SW480 (cell line): ENCODE measurements around the gene FAM163B.

Experiments used
- DNase-seq: peaks from one replicate; pipeline ENCODE4 v3.0.0-alpha.2; 2016; ENCODE audit warnings: low spot score

Gene FAM163B

DNA sequence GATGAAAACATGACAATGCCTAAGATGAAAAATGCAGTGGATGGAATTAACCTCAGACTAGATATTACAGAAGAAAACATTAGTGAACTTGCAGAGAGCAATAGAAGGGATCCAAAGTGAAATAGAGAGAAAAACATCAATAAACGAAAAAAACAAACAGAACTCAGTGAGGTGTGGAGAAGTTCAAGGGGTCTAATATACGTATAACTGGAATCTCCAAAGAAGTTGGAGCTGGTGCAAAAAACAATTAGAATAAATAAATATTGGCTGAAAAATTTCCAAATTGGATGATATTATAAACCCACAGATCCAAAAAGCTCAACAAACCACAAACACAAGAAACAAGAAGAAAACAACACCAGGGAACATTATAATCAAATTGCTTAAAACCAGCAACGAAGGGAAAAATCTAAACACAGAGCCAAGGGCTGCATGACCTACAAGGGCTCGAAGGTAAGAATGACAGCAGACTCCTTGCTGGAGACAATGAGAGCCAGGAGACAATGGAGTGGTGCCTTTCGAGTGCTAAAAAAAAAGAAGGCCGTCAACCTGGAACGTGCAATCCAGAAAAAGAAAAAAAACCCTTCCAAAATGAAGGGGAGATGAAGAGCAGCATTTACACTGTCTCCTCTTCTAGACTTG, 11.8 kb downstream of the FAM163B start:
- DNase-seq, result peak; percentile 50

DNA sequence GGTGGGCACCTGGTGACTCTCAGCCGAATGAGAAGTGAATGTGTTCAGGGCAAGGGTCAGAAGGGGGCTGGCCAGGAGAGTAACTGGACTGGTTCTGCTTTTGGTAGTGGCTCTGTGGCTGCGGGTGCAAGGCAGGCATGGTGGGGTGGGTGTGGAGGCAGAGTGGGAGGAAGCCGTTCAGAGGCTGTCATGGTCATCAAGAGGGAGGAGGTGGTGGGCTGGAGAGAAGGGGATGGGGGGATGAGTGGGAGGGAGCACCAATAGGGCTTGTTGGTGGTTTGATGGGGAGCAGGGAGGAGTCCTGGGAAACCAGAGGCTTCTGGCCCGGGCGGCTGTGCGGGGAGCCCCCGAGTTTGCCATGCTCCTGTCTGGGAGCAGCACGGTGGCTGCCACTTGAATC, 13.3 kb downstream of the FAM163B start:
- no peak for DNase-seq

DNA sequence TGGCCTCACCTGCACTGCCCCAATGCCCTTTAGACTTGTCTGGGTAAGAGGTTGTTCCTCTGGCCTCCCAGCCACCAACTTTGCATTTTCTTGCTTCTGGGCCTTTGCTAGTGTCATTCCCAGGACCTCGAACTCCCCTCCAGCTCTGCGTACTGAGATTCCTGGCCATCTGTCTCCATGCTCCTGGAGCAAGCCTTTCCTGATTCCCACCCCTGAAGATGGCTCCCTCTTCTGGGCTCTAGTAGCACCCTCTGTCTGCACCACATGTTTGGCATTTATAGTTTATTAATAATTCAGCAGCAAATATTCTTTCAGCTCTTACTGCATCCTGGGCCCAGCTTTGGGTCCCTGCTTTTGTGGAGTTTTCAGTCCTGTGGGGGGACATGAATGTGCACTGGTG, 14.9 kb downstream of the FAM163B start:
- no peak for DNase-seq

DNA sequence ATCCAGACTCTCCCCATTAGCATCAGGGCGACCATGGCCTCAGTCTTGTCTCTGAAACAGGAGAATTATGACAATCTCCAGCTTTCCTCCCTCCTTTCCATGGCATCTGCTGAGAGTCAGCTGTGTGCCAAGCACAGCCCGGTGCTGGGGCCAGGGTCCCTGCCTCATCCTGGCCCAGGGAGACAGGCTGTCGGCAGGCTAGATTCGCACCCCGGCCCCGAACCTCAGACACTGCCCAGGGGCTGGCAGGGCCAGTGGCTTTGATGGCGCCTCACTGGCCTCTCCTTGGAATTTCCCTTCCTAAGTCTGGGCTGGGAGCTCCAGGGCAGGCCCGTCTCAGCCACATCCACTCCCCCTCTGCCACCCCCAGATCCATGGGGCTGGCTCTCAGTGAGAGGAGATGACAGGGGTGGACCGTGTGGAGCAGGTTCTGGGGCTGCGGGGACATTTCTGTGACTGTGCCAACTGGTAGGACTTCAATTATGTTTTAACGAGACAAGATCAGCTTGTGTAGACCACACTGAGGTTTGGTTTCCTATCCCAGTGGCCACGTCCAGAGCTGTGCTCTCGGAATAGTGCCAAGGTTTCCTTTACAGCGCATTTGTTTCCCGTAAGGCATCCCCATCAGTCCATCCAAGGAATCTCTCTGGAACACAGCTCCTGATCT, 15.5 kb downstream of the FAM163B start:
- DNase-seq, result no peak

DNA sequence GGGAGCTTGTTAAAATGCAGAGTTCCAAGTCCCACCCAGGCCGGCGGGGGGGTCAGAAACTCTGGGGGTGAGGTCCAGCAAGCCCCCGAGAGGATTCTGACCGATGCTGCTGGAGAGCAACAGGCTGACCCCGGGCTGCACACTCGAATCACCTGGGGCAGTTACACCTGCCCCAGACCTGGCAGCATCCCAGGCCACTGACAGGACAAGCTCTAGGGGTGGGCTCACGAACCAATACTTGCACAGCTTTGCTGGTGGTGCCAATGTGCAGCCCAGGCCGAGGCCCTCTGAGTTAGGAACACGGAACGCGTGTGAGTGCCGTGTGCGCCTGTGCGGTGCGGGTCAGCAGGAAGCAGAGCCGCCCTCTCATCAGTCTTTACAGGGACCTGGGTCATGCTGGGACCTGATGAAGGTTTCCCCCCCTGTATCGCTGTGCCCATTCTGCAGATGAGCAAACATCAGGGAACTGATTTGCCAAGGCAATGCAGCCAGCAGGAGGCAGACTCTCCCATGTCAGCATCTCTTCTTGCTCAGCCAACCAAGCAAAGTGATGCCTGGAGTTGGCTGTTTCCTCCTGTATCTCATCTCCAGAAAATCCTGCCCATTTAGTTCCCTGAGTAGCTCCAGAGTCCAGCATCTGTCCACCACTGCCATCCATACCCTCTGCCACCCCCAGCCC, 16.3 kb downstream of the FAM163B start:
- DNase-seq, result no peak

DNA sequence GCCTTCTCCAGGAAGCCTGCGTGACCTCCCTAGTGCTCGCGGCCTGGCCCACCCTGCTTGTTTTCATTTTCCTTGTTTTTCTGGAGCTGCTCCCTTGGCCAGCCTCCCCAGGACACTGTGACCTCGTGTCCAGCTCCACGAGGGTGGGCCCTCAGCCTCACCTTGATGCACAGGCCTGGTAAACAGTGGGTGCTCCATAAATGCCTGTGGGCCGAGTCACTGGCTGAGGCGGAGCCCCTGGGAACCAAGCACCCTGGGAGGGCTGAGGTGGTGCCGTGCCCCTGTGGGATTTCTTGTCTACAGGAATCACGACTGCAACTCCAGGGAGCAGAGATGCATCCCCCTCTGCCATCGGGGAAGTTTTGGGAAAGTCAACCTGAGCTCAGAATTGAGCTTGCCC, 17.2 kb downstream of the FAM163B start:
- DNase-seq, result peak; percentile 36

DNA sequence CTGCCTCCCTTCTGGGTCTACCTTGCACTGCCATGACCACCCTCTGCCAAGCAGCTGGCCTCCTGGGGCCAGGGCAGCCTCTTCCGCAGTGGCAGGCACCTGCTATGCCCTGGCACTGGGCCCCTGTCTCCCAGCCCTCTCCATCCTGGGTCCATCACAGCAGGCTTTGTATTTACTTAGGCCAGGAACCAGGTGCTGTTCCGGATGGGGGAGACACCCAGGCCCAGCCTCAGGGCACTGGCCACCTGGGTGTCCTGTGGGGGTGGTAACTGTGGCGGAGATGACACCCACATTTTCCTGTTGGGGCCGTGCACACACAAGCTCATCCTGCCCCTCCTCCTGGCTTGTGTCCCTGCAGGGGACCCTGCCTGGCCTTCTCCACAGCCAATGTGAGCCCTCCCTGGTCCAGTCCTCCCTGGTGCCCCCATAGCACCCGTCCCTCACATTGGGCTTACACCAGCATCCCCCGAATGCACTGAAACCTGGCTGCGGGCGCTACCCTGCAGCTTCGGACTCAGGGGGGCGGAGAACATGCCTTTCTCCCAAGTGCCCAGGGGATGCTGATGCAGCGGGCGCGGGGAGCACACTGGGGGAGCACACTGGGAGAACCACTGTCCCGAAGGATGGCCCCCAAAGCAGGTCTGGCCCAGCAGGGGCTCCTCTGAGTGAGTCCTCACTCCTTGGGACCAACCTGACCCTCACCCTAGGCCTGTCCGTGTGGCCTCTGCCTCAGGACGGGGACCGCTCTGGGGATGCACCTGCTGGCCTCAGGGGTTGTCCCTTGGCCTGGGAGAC, 17.9 kb downstream of the FAM163B start:
- no peak for DNase-seq

DNA sequence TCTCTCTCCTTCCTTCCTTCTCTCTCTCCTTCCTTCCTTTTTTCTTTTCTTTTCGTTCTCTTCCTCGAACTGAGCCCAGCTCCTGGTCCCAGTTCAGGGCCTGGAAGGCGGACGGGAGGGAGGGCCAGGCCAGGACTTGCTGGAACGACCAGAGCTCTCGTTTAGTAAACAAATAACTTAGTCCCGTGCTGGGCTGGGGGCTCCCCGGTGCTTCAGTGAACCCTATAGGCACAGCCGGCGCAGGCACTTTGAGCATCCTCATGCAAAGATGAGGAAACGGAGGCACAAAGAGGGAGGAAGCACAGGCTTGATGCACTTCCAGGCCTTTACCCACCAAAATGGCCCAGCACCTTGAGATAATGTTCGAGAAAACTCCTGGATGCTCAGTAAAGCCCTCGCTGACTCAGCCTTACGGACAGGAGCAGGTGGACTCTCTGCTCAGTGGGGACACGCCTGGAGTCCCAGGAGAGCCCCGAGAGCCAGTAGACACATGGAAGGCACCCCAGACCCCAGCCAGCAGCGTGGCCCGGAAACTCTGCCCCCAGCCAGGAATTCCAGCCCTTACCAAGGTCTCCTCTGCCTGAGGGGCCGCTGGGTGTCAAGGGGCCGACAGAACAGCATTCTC, 18.8 kb downstream of the FAM163B start:
- DNase-seq, result no peak

DNA sequence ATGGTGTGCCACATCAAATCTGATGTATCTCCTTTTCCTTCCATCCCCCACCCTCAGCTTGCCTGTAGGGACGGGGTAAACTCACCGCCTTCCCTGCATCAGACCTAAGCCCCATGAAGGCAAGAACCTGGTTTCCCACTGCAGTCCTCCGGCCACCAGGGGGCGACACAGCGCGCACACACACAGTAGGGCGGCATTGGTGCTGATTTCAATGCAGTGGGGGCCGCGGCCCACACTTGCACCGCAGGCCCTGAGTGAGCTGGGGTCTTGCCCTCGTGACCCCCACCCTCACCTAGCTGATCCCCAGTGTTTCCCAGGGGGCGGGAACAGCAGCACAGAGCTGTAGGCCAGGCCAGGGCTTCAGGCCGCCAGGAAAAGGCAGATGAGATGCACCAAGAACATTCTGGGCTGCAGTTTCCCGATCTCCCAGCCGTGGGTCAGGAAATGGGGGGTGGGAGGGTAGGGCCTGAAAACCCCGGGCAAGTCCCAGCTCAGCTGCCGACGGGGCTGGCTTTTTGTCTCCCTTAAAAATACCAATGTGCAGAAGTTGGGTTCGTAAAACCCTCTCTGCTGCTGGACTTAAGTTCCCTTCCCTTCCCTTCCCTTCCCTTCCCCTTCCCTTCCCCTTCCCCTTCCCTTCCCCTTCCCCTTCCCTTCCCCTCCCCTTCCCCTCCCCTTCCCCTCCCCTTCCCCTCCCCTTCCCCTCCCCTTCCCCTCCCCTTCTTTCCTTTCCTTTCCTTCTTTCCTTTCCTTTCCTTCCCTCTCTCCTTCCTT, 19.5 kb downstream of the FAM163B start:
- no peak for DNase-seq

DNA sequence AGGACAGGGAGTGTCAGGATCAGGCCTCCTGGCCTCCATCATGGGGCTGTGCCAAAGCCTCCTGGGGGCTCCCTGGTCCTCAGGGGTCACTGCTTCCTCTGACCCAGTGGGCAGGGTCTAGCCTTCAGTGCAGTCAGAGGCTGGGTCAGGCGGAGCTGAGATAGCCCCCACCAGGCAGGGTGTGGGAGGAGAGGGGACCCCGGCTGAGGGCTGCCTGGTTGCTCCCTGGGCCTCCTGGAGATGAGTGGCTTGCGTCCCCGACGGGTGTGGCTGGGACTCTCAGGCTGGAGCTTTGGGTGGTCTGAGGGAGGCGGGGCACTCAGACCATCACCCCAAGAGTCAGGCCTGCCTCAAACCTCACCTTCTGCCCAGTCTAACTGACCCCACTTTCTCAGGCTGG, 21.7 kb downstream of the FAM163B start:
- DNase-seq, result no peak

DNA sequence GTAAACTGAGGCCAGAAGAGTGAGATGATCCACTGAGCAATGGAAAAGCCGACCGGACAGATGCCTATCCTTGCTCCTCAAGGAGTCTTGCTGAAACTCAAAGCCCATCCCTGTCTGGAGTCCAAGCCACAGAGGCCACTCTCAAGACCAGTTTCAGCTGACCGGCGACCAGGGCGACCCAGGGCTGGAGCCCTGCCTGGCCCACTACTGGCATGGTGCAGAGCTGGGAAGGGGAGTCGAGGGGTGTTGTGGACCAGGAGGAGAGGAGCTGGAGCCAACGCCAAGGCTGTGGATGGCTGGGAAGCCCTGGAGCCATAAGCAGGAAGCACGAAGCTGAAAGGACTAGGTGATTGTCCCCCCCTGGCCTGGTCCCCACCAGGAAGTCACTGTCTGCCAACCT, 22.1 kb downstream of the FAM163B start:
- no peak for DNase-seq

DNA sequence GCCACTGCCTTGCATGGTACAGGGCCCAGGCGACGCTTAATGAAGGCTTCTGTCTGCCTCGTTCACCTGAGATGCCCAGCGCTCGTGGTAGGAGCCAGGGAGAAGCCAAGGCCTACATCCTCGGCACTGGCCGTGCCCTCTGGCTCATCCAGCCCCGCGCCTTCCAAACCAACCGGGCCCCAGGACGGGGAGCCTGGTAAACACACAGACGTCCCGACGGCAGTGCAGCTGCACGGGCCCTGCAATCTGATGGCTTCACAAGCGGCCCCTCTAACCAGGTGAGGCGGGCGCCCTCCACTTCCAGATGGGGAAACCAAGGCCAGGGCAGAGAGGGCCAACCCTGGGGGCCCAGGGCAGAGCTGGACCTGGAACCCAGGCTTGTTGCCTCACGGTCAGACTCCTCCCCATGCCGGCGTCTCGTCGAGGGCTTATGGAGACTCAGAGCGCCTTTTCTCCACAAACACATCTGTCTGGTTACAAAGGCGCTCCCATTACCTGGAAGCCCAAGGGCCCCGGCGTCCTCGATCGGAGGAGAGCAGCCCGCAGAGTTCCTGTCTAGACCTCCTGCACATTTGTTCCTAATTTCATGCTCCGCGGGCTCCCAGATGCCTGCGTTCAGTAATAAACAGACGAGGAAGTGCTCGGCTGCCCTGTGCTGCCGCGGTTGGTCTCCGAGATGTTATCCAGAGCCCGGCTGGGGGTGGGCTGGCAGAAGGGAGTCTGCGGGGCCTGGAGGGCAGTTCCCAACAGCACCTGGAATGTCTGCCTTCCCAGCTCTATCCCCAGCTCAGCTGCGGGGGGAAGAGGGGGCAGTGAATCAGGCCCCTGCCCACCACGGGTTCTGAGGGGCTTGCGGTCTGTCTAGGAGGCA, 23.5 kb downstream of the FAM163B start:
- no peak for DNase-seq

DNA sequence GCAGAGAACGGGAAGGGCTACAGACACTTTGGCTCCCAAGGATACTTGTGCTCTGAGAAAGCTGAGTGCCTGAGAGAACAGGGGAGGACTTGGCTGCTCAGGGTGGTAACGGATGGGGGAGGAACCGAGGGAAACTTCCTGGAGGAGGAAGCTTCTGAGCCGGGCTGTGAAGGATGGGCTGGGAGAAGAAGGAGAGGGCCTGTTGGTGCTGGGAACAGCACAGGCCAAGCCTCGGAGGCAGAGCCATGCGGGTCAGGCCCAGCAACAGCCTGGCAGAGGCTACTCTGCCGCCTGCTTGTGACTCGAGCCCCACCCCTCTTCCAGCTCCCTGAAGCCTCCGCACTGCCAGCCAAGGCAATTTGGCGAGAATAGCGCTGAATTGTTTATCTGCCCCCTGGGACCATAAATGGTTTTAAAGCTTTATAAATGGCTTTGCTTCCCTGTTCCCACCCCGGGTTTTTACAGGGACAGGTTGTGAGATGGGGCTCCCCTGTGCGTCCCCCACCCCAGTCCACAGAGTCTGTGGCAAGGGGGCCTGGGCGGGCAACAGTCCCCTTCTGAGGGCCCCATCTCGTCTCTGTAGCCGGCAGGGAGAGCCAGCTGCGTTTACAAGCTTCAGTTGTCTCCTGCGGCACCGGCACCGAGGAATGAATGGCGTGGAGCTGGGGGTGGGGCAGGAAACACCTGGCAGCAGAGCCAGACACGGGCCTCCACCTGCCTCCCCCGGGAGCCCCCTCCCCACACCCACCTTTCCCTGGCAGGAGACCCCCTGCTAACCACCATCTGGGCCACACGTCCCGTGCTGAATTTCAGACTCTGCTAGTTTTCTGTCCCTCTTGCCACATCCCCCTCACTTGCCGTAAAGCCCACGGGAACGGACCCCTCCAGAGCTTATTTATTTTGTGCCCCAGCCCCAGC, 24.4 kb downstream of the FAM163B start:
- DNase-seq, result peak; percentile 25

DNA sequence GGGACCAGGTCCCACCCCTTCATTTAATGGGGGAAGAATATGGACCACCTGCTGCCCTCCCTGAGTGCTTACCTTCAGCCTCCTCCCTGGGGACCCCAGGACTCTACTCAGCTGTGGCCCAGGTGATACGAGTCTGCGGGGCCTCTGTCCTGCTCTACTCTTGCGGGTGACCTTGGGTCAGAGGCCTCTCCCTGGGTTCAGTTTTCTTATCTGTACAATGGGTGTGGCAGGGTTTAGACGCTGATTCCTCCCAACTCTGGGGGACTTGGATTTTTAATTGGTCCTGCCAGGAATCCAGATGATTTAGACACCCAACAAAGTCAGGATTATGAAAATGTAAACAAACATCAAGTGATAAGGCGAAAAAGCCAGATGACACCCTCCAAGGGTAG, 25.0 kb downstream of the FAM163B start:
- no peak for DNase-seq

DNA sequence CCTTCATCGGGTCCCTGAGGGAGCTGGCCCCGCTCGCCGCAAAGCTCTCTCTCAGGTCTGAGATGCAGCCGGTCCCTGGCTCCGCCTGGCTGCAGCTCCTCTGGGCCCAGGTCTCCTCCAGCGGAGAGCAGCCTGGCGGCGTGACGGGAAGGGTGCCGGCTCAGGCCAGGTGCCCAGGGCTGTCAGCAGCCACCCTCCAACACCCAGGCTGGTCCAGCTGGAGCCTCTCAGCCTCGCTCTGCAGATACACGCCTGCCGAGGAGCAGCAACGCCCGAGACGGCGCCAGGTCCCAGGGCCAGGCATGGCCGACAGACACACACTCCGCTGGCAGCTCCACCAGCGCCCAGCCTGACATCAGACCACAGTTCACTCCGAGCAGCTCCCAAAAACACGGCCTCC, 25.6 kb downstream of the FAM163B start:
- DNase-seq, result no peak

DNA sequence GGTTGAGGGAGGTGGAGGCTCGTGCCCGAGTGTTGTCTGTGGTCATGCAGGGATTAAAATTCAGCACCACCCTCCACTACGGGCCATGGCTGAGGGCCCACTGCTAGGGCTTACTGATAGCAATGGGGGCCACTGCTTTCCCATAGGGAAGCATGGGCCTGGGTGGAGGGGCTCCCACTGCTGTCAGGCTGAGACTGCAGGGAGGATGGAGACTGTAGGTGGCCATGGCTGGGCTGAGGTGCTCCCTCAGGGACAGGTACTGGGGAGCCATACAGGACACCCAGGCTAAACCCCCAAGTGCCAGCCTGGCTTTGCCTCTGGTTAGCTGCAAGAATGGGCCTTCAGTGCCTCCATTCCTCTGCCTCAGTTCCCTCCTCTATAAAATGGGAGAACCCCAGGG, 26.1 kb downstream of the FAM163B start:
- no peak for DNase-seq

DNA sequence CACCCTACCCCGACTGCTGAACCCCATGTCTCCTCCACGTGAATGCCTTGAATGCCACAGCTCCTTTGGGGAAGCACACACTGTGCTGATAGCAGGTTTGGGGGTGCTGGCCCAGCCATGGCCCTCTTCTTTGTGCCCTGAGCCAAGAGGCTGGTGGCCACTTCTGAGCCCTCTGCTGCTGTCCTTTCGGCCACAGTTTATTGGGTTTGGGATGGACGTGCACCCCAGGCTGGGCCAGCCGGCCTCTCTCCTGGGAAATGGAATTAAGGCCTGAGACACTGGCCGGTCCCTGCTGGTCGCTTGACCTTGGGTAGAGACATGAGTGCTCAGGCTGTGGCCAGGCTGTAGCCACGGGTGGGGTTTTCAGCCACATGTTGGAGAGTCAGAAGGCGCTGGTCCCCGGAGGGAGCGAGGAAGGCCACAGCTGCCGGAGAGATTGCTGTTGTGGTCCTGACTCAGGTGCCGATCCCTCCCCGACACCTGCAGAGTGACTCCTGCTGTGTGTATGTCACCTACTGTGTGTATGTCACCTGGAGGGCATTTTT, 26.6 kb downstream of the FAM163B start:
- DNase-seq, result no peak

DNA sequence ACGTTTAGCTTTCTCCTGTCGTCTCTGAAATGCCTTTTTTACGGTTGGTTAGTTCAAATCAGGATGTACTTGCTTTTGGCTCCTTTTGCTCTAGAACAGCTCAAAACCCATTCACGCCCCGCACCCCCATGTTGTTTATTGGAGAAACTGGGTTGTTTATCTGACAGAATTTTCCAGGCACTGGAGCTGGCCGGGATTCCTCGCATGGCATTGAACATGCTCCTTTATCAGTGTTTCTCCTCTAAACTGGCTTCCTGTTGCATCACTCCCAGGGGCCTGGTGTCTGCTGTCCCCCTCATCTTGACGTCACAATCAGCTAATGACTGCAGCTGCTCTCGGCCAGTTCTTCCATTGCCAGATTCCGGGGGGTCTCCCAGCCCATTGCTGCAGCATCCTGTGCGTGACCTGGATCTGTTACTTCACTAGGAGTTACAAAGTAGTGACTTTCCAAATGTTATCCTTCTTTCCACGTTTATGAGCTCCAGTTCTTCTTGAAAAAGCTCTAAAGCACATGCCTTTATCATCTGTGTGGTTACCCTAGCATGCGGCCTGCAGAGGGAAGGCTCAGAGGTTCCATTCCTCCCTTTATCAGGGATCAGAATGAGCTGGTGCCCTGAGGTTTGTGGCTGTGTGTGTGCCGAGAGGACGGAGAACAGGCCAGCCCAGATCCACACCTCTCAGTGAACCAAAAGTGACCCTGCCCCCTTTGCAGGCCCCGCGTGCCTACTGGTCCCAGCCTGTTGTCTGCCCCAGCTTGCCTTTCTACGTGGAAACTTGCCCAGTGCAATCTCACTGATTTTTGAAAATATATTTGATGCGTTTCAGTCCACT, 27.5 kb downstream of the FAM163B start:
- DNase-seq, result no peak
